ENCODE measurements around the gene RPL4.

The RPL4 gene

DNA sequence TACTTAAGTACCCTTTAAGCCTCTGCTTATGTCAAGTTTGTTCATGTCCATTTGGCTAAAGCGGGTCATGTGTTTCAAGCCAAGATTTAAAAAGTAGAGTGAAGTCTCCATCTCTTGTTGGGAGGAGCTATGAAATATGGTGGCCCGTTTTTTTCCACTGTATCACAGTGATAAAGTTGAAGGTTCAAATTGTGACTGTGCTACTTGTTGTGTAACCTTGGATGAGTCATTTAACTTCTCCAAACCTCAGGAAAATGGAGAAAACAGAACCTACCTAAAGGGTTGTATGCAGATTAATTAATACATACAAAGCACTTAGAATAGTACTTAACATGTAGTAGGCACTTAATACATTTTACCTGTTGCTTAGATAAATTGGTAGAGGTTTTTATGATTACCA is 50.5 kb downstream of the RPL4 start:
- DNase-seq (ENCODE audit: low read depth), result no peak

DNA sequence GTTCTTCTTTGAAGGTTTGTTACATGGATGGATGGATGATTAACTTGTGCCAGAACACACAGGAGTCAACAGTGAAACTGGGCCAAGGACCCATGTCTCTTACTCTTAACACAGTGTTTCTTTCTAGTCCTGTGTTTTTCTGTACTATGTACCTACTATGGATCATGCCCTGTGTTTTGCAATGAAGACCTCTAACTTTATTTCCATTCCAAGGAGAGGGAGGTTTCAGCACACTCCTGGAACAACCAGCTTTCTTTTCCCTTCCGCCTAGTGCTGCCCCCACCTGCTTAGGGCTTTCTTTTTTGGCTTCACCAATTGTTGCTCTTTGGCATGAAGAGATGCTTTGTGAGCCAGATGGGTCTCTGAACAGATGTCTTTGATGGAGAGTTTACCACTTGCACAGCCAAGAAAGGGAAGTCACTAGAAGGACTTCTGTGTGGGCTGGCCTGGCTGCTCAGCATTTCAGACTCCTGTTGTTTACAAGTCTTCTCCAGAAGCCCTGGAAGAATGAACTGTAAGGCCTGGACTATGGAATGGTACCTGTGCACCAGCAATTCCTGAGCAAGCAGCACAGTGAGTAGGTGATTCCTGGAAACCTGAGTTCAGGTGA is 51.6 kb downstream of the RPL4 start:
- no peak for DNase-seq (ENCODE audit: low read depth)

DNA sequence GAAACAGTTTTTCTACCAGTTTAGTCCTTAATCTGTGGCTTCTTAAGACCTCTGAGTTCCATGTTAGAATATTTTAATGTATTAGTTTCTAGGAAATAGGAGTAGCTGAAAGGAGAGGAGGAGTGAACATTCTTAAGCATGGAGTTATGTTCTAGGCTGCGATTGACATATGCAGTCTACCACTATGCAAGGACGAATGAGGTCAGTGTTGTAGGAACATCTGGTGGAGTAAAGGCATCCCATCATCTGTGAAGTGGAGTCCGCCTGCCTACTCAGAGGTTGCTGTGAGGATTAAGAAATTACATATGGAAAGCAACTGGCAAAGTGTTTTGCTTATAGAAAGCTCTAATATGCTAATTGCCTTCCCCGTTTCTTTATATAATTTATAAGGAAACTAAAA is 52.2 kb downstream of the RPL4 start:
- DNase-seq (ENCODE audit: low read depth), result no peak
